GM18858 (cell line): ENCODE results near the gene CHL1.

Experiments used
- ATAC-seq: cut with Tn5 transposase; IDR thresholded peaks from one replicate; pipeline ENCODE4 v1.9.1; 2021; ENCODE audit not compliant: unreplicated experiment

CHL1 gene

GRCh38 chr3:380801-381200 lies 184.2 kb downstream of the CHL1 start:
- no peak for ATAC-seq

GRCh38 chr3:385151-385550 lies 188.6 kb downstream of the CHL1 start:
- ATAC-seq, result no peak

GRCh38 chr3:394775-395174 lies 198.2 kb downstream of the CHL1 start:
- no peak for ATAC-seq

GRCh38 chr3:396293-396692 lies 199.7 kb downstream of the CHL1 start:
- no peak for ATAC-seq

GRCh38 chr3:399647-400046 lies 203.1 kb downstream of the CHL1 start:
- ATAC-seq, result no peak

GRCh38 chr3:403826-404225 lies 207.3 kb downstream of the CHL1 start:
- no peak for ATAC-seq

GRCh38 chr3:409011-409410 lies 212.4 kb downstream of the CHL1 start:
- no peak for ATAC-seq

GRCh38 chr3:411226-411625 lies 214.7 kb downstream of the CHL1 start:
- no peak for ATAC-seq

GRCh38 chr3:414063-414462 lies 217.5 kb downstream of the CHL1 start:
- no peak for ATAC-seq

GRCh38 chr3:418239-418929 lies 221.8 kb downstream of the CHL1 start:
- ATAC-seq, result no peak

- peak; percentile 86 for ATAC-seq
Observed at GRCh38 chr3:420584-420983, 224.0 kb downstream of the CHL1 start.

- no peak for ATAC-seq
Observed at GRCh38 chr3:425079-425478, 228.5 kb downstream of the CHL1 start.

- ATAC-seq, result no peak
Observed at GRCh38 chr3:426072-426471, 229.5 kb downstream of the CHL1 start.

- ATAC-seq, result no peak
Observed at GRCh38 chr3:427128-427527, 230.6 kb downstream of the CHL1 start.

- no peak for ATAC-seq
Observed at GRCh38 chr3:430186-430585, 233.6 kb downstream of the CHL1 start.

GRCh38 chr3:435161-435560 lies 238.6 kb downstream of the CHL1 start:
- ATAC-seq, result no peak

GRCh38 chr3:436053-436452 lies 239.5 kb downstream of the CHL1 start:
- ATAC-seq, result no peak

- no peak for ATAC-seq
Observed at GRCh38 chr3:440826-441225, 244.3 kb downstream of the CHL1 start.

- ATAC-seq, result no peak
Observed at GRCh38 chr3:445960-446359, 249.4 kb downstream of the CHL1 start.

GRCh38 chr3:447671-448070 lies 251.1 kb downstream of the CHL1 start:
- ATAC-seq, result no peak

GRCh38 chr3:449711-450110 lies 253.1 kb downstream of the CHL1 start:
- ATAC-seq, result no peak

GRCh38 chr3:452221-452620 lies 255.7 kb downstream of the CHL1 start:
- ATAC-seq, result no peak

GRCh38 chr3:453106-453505 lies 256.5 kb downstream of the CHL1 start:
- no peak for ATAC-seq
